GM12874 (cell line): ENCODE data around the gene SYT9.

Source experiments
- CTCF ChIP-seq: IDR thresholded peaks from 2 replicates; pipeline ENCODE4 v1.5.1; 2011; ENCODE audit warnings: low read depth, mild to moderate bottlenecking, control low read depth, low read length, moderate library complexity; ENCODE audit not compliant: insufficient read depth

SYT9 gene

GRCh38 chr11:7506243-7506642, 254.5 kb downstream of the SYT9 start:
- TF ChIP-seq CTCF = no peak

GRCh38 chr11:7508087-7508486, 256.4 kb downstream of the SYT9 start:
- TF ChIP-seq CTCF = no peak

GRCh38 chr11:7509966-7510365, 258.3 kb downstream of the SYT9 start:
- TF ChIP-seq CTCF = no peak

GRCh38 chr11:7511401-7511800, 259.7 kb downstream of the SYT9 start:
- TF ChIP-seq CTCF = no peak

- peak; percentile 30; the same call in 1 of the 2 replicates for TF ChIP-seq CTCF
These were observed 261.0 kb downstream of the SYT9 start for GRCh38 chr11:7512525-7513233.

- peak; percentile 76 for TF ChIP-seq CTCF
These were observed 261.8 kb downstream of the SYT9 start, which contains the start of gene PPFIBP2 for GRCh38 chr11:7513234-7514098. Gene PPFIBP2 (plus strand): TSS chr11:7513999. CDS start chr11:7549476, 35,477 bp downstream.

GRCh38 chr11:7514099-7514591, 262.4 kb downstream of the SYT9 start:
- 0 out of 2 replicates have a peak, but pooled peaks have one; percentile 9 for TF ChIP-seq CTCF
